Mesendoderm (in vitro differentiated cells): ENCODE results near the gene NDFIP2.
"Not testable (repeated sequence)": the region's sequence is repeated elsewhere in the genome, so short reads cannot be mapped to it uniquely, and the experiment has no call there.

Source experiments
- DNase-seq: peaks from one replicate; pipeline ENCODE4 v3.0.0; 2013
- H2AK5ac ChIP-seq: 2 replicates; pipeline ENCODE4 v1.6.1; 2013; ENCODE audit warnings: low read length, inconsistent platforms
- H2BK120ac ChIP-seq: 2 replicates; pipeline ENCODE4 v1.6.1; 2013; ENCODE audit warnings: low read depth, mild to moderate bottlenecking, low read length, moderate library complexity, mixed read lengths
- H2BK15ac ChIP-seq: replicated peaks from 2 replicates; pipeline ENCODE4 v1.6.1; 2013; ENCODE audit warnings: low read depth, mild to moderate bottlenecking, moderate library complexity
- H2BK5ac ChIP-seq: 2 replicates; pipeline ENCODE4 v1.6.1; 2013; ENCODE audit warnings: low read length, inconsistent platforms
- H3K18ac ChIP-seq: 2 replicates; pipeline ENCODE4 v1.6.1; 2013; ENCODE audit warnings: mild to moderate bottlenecking, low read length, mixed read lengths
- H3K23ac ChIP-seq: one replicate; pipeline ENCODE4 v1.6.1; 2013; ENCODE audit warnings: low read length
- H3K27ac ChIP-seq: 2 replicates; pipeline ENCODE4 v1.5.1; 2013; ENCODE audit warnings: low read depth, mild to moderate bottlenecking, inconsistent platforms, low read length, moderate library complexity
- H3K27me3 ChIP-seq: 2 replicates; pipeline ENCODE4 v1.6.1; 2013; ENCODE audit warnings: low read length, control low read depth, mild to moderate bottlenecking, inconsistent platforms; ENCODE audit not compliant: insufficient read depth, poor library complexity
- H3K36me3 ChIP-seq: 2 replicates; pipeline ENCODE4 v1.6.1; 2013; ENCODE audit warnings: low read length, inconsistent platforms; ENCODE audit not compliant: control insufficient read depth, insufficient read depth
- H3K4ac ChIP-seq: one replicate; pipeline ENCODE4 v1.6.1; 2013; ENCODE audit warnings: low read depth, mild to moderate bottlenecking, low read length, moderate library complexity
- H3K4me1 ChIP-seq: 2 replicates; pipeline ENCODE4 v1.6.1; 2013; ENCODE audit warnings: low read depth, low read length, inconsistent platforms; ENCODE audit not compliant: control insufficient read depth
- H3K4me2 ChIP-seq: 2 replicates; pipeline ENCODE4 v1.6.1; 2013; ENCODE audit warnings: low read length
- H3K4me3 ChIP-seq: 2 replicates; pipeline ENCODE4 v1.5.1; 2013; ENCODE audit warnings: mild to moderate bottlenecking, low read length
- H3K56ac ChIP-seq: one replicate; pipeline ENCODE4 v1.6.1; 2013; ENCODE audit warnings: low read length
- H3K79me1 ChIP-seq: 2 replicates; pipeline ENCODE4 v1.6.1; 2013; ENCODE audit warnings: low read length, inconsistent platforms
- H3K79me2 ChIP-seq: 2 replicates; pipeline ENCODE4 v1.6.1; 2013; ENCODE audit warnings: mild to moderate bottlenecking, low read length; ENCODE audit not compliant: control insufficient read depth, insufficient read depth
- H3K9ac ChIP-seq: 2 replicates; pipeline ENCODE4 v1.6.1; 2013; ENCODE audit warnings: low read length, inconsistent platforms
- H4K5ac ChIP-seq: one replicate; pipeline ENCODE4 v1.6.1; 2013; ENCODE audit warnings: low read length
- H4K8ac ChIP-seq: one replicate; pipeline ENCODE4 v1.6.1; 2013; ENCODE audit warnings: low read depth, mild to moderate bottlenecking, control low read depth, low read length, moderate library complexity
- WGBS: extraction: QIAGEN DNeasy Blood & Tissue Kit; methylation state at CpG from one replicate; pipeline ENCODE4 v1.1.7; 2013; ENCODE audit warnings: low lambda C conversion rate, missing lambda C conversion rate; ENCODE audit not compliant: insufficient coverage; ENCODE audit errors: extremely low coverage; 5-methylcytosine and 5-hydroxymethylcytosine counted together

The NDFIP2 gene

DNA sequence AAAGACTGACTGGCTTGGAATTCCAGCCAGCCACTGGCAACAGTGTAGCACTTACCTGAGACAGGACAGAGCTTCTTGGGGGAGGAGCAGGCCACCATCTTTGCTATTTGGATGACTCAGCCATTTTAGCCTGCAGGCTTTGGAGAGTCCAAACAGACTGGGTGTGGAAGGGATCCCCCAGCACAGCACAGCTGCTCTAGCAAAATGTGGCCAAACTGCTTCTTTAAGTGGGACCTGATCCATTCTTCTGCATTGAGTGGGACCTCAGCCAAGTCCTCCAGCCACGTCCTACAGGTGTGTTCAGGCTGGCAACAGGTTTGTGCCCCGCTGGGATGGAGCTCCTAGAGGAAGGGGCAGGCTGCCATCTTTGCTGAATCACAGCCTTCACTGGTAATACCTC, 80.0 kb downstream of the NDFIP2 start:
- no peak overlapping the region for H3K4me2 ChIP-seq
- no peak overlapping the region for H3K4ac ChIP-seq
- DNase-seq = peak; percentile 14
- H3K18ac ChIP-seq = no peak overlapping the region
- no peaks in the 10 kb centered on the region for H3K79me2 ChIP-seq
- no peak overlapping the region for H2AK5ac ChIP-seq
- no peaks in the 10 kb centered on the region for H3K4me1 ChIP-seq
- H2BK5ac ChIP-seq = no peak overlapping the region
- no peak overlapping the region for H4K8ac ChIP-seq
- no peak overlapping the region for H3K4me3 ChIP-seq
- no peak overlapping the region for H3K23ac ChIP-seq
- no peaks in the 10 kb centered on the region for H3K27me3 ChIP-seq
- no peaks in the 10 kb centered on the region for H3K79me1 ChIP-seq
- no peak overlapping the region for H2BK120ac ChIP-seq
- no peak overlapping the region for H2BK15ac ChIP-seq
- H3K27ac ChIP-seq = no peak overlapping the region
- WGBS = no CpG with 5 or more reads among the region's 2 CpGs
- no peaks in the 10 kb centered on the region for H3K36me3 ChIP-seq
- H3K9ac ChIP-seq = no peak overlapping the region
- H4K5ac ChIP-seq = no peak overlapping the region
- H3K56ac ChIP-seq = no peak overlapping the region

GRCh38 chr13:79562557-79562956, 81.6 kb downstream of the NDFIP2 start:
- Histone ChIP-seq H3K27ac (no peak overlapping the region), H3K79me1 (no peaks in the 10 kb centered on the region), H3K18ac (no peak overlapping the region), H3K79me2 (no peaks in the 10 kb centered on the region), H3K56ac (no peak overlapping the region), H2BK15ac (no peak overlapping the region), H4K5ac (no peak overlapping the region), H4K8ac (no peak overlapping the region), H3K4me1 (no peaks in the 10 kb centered on the region), H3K4me3 (no peak overlapping the region), H2BK120ac (no peak overlapping the region), H3K36me3 (no peaks in the 10 kb centered on the region), H3K23ac (no peak overlapping the region), H3K27me3 (no peaks in the 10 kb centered on the region), H3K4me2 (no peak overlapping the region), H2BK5ac (no peak overlapping the region), H3K9ac (no peak overlapping the region), H2AK5ac (no peak overlapping the region), H3K4ac (no peak overlapping the region)
- no peak for DNase-seq

DNA sequence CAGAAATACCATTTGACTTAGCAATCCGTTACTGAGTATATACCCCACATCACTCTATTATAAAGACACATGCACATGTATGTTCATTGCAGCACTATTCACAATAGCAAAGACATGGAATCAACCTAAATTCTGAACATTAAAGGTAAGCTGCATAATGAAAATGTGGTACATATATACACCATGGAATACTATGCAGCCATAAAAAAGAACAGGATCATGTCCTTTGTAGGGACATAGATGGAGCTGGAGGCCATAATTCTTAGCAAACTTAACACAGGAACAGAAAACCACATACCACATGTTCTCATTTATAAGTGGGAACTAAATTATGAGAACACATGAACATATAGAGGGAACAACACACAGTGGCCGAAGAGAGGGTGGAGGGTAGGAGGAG, 85.2 kb downstream of the NDFIP2 start:
- H3K4ac ChIP-seq = no peak overlapping the region
- no peak overlapping the region for H2BK15ac ChIP-seq
- no peak overlapping the region for H3K18ac ChIP-seq
- no peak overlapping the region for H4K5ac ChIP-seq
- no peak overlapping the region for H2AK5ac ChIP-seq
- H3K27ac ChIP-seq = no peak overlapping the region
- no peaks in the 10 kb centered on the region for H3K79me2 ChIP-seq
- H4K8ac ChIP-seq = no peak overlapping the region
- no peak for DNase-seq
- H3K4me2 ChIP-seq = no peak overlapping the region
- no peak overlapping the region for H3K56ac ChIP-seq
- H3K4me1 ChIP-seq = no peaks in the 10 kb centered on the region
- H3K27me3 ChIP-seq = no peaks in the 10 kb centered on the region
- WGBS = no CpG with 5 or more reads among the region's 2 CpGs
- no peak overlapping the region for H3K9ac ChIP-seq
- H2BK5ac ChIP-seq = no peak overlapping the region
- H3K79me1 ChIP-seq = no peaks in the 10 kb centered on the region
- H3K4me3 ChIP-seq = no peak overlapping the region
- no peak overlapping the region for H3K23ac ChIP-seq
- no peaks in the 10 kb centered on the region for H3K36me3 ChIP-seq
- no peak overlapping the region for H2BK120ac ChIP-seq

DNA sequence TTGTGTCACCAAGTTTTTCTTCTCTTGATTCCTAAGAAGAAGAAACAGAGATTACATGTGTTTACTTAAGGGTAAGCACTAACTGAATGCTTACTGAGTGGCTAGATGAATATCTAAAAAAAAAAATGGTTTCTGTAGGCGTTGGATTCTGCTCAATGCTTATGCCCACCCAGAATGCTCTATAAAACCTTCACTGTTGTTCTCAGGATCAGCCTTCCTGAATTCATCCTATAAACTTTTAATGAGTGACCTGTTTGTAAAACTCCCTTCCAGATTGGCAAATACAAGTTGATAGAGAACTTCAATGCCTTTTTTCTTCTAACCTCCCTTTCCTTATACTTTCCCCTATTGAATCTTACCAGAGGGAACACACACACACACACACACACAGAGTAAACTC, 90.2 kb downstream of the NDFIP2 start:
- Histone ChIP-seq H3K27me3 (no peaks in the 10 kb centered on the region), H2BK5ac (no peak overlapping the region), H3K4me2 (no peak overlapping the region), H2BK120ac (no peak overlapping the region), H3K9ac (no peak overlapping the region), H3K4me3 (no peak overlapping the region), H2AK5ac (no peak overlapping the region), H3K23ac (no peak overlapping the region), H3K79me2 (no peaks in the 10 kb centered on the region), H3K36me3 (no peaks in the 10 kb centered on the region), H4K5ac (no peak overlapping the region), H4K8ac (no peak overlapping the region), H3K4ac (no peak overlapping the region), H3K79me1 (no peaks in the 10 kb centered on the region), H3K18ac (no peak overlapping the region), H3K4me1 (no peaks in the 10 kb centered on the region), H3K27ac (no peak overlapping the region), H3K56ac (no peak overlapping the region), H2BK15ac (no peak overlapping the region)
- no CpG with 5 or more reads among the region's 1 CpG for WGBS
- no peak for DNase-seq

- not testable (repeated sequence) for H2BK5ac ChIP-seq, H3K56ac ChIP-seq, H3K4me2 ChIP-seq, H3K36me3 ChIP-seq, H2BK120ac ChIP-seq, H3K79me2 ChIP-seq, H2AK5ac ChIP-seq, H3K4me1 ChIP-seq, H3K4ac ChIP-seq, DNase-seq, H4K5ac ChIP-seq, H3K23ac ChIP-seq, H3K27me3 ChIP-seq, H3K18ac ChIP-seq, H3K79me1 ChIP-seq, H4K8ac ChIP-seq, H3K4me3 ChIP-seq, H2BK15ac ChIP-seq, H3K9ac ChIP-seq, H3K27ac ChIP-seq
These were observed 92.9 kb downstream of the NDFIP2 start for GRCh38 chr13:79573892-79574291.

GRCh38 chr13:79581870-79582315, 100.9 kb downstream of the NDFIP2 start:
- no peak overlapping the region for H4K8ac ChIP-seq
- no peak overlapping the region for H3K23ac ChIP-seq
- no peaks in the 10 kb centered on the region for H3K27me3 ChIP-seq
- no peak overlapping the region for H3K56ac ChIP-seq
- H3K79me1 ChIP-seq = no peaks in the 10 kb centered on the region
- H3K18ac ChIP-seq = no peak overlapping the region
- WGBS = no CpG with 5 or more reads among the region's 4 CpGs
- H3K4me2 ChIP-seq = no peak overlapping the region
- H3K36me3 ChIP-seq = no peaks in the 10 kb centered on the region
- peak; percentile 32 for DNase-seq
- H3K4ac ChIP-seq = no peak overlapping the region
- no peaks in the 10 kb centered on the region for H3K79me2 ChIP-seq
- H2BK120ac ChIP-seq = no peak overlapping the region
- H3K27ac ChIP-seq = no peak overlapping the region
- H2BK5ac ChIP-seq = no peak overlapping the region
- no peaks in the 10 kb centered on the region for H3K4me1 ChIP-seq
- H3K9ac ChIP-seq = no peak overlapping the region
- H3K4me3 ChIP-seq = no peak overlapping the region
- no peak overlapping the region for H4K5ac ChIP-seq
- no peak overlapping the region for H2BK15ac ChIP-seq
- H2AK5ac ChIP-seq = no peak overlapping the region
